ENCODE results near the gene SUDS3. TPM values are rescaled to one million over a fixed set of nuclear protein-coding genes. Genes with fewer than 3 reads are reported as not detected.
"Not testable (repeated sequence)": the region's sequence is repeated elsewhere in the genome, so short reads cannot be mapped to it uniquely, and the experiment has no call there.

The SUDS3 gene, protein sequence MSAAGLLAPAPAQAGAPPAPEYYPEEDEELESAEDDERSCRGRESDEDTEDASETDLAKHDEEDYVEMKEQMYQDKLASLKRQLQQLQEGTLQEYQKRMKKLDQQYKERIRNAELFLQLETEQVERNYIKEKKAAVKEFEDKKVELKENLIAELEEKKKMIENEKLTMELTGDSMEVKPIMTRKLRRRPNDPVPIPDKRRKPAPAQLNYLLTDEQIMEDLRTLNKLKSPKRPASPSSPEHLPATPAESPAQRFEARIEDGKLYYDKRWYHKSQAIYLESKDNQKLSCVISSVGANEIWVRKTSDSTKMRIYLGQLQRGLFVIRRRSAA
- total RNA-seq (2014; rRNA removed; shearing (Covaris generic)), result 22.1 and 33.5 TPM in 2 replicates
- polyA plus RNA-seq (2015; cell fraction: cytosol; rRNA removed), result 17.7 and 22.2 TPM in 2 replicates
- polyA plus RNA-seq (2015; cell fraction: nucleus; rRNA removed), result 38.7 and 45.0 TPM in 2 replicates

DNA sequence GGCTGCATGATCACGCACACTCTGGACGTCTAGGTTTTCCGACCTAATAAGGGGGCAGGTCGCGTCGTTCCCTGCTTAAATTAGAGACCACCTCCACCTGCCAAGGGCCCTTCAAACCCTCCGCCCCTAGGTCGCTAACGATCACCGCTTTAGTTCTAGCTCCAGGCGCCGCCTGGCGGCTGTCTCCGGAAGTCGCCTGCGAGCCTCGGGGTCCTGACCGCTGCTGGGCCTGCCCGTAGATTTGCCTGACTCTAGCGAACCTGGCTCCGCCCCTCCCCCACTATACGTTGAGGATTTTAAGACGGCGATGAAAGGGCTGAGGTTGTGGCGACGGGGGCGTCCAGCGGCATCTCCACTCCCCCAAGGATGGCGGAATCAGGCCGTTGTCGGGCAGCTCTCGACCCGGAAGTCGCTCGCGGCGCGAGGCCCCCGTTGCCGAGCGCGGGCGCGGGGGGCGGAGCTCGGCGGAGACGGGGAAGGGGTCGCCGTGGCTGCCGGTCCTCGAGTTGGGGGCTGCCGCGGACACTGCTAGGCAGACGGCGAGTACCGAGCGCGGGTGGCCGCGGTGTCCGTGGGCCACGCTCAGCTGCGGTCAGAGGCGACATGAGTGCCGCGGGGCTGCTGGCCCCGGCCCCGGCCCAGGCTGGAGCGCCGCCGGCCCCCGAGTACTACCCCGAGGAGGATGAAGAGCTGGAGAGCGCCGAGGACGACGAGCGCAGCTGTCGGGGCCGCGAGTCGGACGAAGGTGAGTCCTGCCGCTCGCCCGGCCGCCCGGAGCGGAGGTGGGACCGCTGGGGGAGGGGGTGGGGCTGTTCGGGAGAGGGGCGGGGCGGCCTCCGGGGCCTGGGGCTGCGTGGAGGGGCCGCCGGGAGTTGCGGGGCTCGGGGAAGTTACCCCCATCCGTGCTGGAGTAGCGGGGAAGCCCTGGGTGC is at the start of gene SUDS3:
Gene SUDS3 (plus strand): TSS at position 467 of the 932 bp plus-strand sequence. CDS start 137 bp downstream, at position 604.
- peak; percentile 79 for DNase-seq (ENCODE audit: low read depth)

GRCh38 chr12:118326991-118327390 is 49.4 kb upstream of the SUDS3 start:
- DNase-seq (ENCODE audit: low read depth), result no peak

GRCh38 chr12:118327391-118327790 is 49.0 kb upstream of the SUDS3 start:
- no peak for DNase-seq (ENCODE audit: low read depth)

DNA sequence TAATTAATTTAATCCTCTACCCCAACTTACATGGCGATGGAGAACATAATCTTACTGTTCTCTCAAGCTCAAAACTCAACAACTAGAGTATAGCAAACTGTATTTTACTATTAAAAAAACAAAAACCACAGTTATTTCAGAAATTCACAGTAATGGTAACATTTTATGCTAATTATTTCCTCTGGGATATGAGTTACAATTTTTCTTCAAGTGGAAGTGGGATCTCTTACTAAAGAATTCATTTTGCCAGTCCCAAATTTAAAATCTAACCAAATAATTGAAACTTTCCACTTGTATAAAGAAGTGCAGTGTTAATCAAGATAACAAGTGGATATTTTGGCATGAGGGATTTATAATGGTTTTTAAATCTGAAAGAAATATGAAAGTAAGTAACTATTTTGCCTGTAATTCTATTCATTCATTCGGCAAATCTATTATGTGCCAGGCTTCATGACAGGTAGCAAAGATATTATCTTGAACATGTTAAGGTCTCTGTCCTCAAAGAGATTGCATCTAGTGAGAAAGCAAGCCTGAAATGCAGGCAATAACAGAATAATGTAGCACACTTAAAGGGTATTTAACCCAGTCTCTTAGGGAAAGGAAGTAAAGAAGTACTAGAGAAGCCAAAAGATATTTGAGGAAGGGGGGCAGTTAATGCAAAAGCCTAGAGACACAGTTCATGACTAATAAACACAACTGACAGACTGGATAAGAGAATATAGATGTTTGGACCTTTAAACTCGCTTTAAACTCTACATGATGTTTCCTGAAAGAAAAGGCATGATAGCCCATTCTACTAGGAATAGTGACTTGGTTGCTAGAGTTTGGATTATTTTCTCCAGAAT is 47.6 kb upstream of the SUDS3 start:
- no peak for DNase-seq (ENCODE audit: low read depth)

GRCh38 chr12:118330421-118331018 is 45.8 kb upstream of the SUDS3 start:
- no peak for DNase-seq (ENCODE audit: low read depth)

DNA sequence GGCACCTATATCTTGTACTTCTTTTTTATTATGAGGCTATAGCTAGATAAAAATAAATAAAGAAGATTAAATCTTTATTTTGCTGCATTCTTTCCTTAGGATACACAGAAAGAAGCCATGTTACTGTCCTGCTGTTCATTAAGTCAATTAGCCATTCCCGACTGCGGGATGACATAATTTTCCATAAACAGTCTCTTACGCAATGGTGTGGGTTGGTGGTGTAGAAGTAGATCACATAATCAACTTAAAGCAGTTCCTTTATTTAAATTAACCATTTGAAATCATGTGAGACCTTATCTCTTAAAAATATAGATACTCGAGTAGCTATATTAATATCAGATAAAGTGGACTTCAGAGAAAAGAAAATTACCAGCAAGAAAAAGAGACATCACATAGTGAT is 43.8 kb upstream of the SUDS3 start:
- DNase-seq (ENCODE audit: low read depth), result no peak

DNA sequence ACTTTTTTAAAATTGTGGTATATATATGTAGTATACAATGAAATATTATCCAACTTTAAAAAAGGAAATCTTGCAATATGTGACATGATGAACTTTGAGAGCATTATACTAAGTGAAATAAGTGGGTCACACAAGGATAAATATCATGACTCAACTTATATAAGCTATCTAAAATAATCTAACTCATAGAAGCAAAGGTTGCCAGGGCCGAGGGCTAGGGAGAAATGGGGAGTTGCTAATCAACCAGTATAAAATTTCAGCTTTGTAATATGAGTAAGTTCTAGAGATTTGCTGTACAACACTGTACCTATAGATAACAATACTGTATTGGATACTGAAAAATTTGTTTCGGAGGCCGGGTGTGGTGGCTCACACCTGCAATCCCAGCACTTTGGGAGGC is 42.1 kb upstream of the SUDS3 start:
- no peak for DNase-seq (ENCODE audit: low read depth)

GRCh38 chr12:118334939-118335567 is 41.3 kb upstream of the SUDS3 start:
- DNase-seq (ENCODE audit: low read depth), result no peak

DNA sequence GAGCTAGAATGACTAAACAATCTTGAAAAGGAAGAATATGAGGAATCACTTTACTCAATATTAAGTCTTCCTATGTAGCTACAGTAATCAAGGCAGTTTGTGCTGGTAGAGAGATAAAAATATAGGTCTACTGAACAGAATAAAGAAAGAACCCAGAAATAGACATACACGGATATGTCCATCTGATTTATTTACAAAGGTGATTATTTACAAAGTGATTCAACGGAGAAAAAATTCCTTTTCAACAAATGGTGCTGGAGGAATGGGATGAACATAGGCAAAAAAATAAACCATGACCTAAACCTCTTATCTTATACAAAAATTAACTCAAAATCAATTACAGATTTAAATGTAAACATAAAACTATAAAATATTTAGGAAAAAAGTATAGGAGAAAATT is 40.2 kb upstream of the SUDS3 start:
- DNase-seq (ENCODE audit: low read depth), result no peak

DNA sequence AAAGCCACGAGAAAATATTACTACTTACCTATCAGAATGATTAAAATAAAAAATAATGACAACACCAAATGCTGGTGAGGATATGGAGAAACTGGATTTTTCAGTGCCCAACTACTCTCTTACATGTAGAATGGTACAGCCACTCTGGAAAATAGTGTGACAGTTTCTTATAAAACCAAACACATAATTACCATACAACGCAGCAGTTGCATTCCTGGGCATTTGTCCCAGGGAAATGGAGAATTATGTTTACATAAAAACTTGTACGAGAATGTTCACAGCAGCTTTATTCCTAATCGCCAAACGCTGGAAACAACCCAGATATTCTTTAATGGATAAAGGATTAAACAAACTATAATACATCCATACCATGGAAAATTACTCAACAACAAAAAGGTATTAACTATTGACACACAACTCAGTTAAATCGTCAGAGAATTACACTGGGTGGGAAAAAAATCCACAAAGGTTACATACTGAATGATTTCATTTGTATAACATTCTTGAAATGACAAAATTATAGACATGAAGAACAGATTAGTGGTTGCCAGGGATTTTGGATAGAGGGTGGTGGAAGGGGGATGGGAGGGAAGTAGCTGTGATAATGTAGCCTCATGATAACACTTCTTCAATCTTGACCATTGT is 39.0 kb upstream of the SUDS3 start:
- DNase-seq (ENCODE audit: low read depth), result no peak

- no peak for DNase-seq (ENCODE audit: low read depth)
Observed at GRCh38 chr12:118342090-118342489, 34.3 kb upstream of the SUDS3 start.

- DNase-seq (ENCODE audit: low read depth), result no peak
Observed at GRCh38 chr12:118344829-118345228, 31.5 kb upstream of the SUDS3 start.

GRCh38 chr12:118345355-118345754 is 31.0 kb upstream of the SUDS3 start:
- no peak for DNase-seq (ENCODE audit: low read depth)

GRCh38 chr12:118346895-118347294 is 29.5 kb upstream of the SUDS3 start:
- no peak for DNase-seq (ENCODE audit: low read depth)

DNA sequence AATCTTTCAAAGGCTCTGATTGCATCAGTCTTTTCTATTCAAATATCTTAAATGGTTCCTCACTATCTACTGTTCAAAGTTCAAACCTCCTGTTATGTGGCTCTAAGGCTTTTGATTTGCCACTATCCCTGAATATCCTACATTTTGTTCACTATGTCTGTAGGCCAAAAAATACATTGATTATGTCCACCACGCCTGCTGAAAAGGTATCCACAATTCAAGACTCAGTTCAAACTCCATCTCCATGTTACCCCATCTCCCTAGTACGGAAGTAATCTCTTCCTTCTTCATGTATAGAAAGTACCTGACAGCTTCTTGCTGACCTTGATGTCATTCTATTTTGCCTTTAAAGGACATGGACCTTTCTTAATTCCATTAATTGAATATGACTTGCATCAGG is 28.4 kb upstream of the SUDS3 start:
- no peak for DNase-seq (ENCODE audit: low read depth)

DNA sequence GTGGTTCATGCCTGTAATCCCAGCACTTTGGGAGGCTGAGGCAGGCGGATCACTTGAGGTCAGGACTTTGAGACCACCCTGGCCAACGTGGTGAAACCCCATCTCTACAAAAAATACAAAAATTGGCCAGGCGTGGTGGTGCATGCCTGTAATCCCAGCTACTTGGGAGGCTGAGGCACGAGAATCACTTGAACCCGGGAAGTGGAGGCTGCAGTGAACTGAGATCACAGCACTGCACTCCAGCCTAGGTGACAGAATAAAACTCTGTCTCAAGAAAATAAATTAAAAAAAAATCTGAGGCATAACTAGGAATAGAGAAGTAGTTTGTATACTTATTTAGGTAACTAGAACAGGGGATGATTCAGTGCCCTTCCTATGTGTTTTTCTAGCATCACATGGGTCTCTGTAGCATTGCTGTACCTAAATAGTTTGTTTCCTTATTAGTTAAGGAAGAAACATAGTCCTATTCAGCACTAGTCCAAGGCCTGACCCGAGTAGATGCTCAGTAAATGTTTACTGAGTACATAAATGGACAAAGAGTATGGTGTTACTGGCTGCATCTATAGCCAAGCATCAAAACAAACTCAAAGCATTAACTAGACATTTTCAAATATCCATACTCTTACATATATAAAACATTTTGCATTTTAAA is 25.3 kb upstream of the SUDS3 start:
- no peak for DNase-seq (ENCODE audit: low read depth)

DNA sequence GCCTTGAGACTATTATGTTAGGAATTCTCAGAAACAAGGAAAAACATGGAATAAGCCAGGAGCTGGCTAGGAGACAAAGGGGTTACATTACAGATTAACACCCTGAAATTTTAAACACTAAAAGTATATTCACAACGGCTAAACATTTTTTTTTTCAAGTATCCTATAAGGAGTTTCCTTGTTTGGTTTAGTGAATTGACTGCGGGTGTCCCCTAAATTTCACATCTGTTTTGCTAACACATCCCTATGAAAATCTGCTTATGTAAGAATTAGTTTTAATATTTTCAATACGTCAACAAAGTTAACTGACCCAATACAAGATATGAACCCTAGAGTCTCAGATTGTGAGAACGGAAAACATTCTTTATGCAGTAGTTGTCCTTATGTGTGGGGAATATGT is 22.6 kb upstream of the SUDS3 start:
- DNase-seq (ENCODE audit: low read depth), result no peak

- DNase-seq (ENCODE audit: low read depth), result not testable (repeated sequence)
Observed at GRCh38 chr12:118354503-118354902, 21.9 kb upstream of the SUDS3 start.

GRCh38 chr12:118354903-118355302 is 21.5 kb upstream of the SUDS3 start:
- DNase-seq (ENCODE audit: low read depth), result peak; percentile 49
